ENCODE measurements around the gene TBCD.

Gene TBCD

DNA sequence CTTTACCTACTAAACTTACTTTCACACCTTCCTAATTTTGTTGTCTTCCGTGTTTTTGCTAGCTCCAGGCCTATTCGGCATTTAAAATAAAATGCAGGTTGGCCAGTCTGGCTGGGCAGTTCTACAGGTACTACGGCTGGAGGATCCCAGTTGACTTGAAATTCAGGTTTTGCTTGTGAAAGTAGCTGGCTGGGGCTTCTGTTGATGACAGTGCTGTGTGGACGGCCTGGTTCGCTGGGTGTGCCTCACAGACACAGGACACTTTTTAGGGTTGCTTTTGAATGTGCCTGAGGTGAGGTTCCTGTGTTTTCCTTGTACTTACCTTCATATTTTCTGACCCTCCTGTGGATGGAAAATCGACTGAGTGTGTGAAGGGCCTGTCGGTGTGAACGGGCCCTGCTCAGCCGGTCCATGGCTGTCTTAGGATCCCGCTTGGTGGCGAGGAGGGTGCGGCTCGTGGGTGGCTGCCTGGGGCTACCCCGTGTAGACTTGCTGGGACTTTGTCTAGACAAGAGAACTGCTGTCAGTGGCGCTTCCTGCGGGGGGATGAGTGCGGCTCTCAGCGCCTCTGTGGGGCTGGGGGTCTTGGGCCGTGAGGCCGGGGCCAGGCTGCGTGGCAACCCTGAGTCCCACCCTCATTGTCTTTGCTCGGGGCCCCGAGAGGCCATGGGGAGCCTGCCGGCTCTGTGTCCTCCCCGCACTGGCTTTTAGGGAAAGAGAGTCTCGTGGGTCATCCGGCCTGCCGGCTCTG is 106.7 kb downstream of the TBCD start:
- DNase-seq (ENCODE audit: low read depth), result no peak

DNA sequence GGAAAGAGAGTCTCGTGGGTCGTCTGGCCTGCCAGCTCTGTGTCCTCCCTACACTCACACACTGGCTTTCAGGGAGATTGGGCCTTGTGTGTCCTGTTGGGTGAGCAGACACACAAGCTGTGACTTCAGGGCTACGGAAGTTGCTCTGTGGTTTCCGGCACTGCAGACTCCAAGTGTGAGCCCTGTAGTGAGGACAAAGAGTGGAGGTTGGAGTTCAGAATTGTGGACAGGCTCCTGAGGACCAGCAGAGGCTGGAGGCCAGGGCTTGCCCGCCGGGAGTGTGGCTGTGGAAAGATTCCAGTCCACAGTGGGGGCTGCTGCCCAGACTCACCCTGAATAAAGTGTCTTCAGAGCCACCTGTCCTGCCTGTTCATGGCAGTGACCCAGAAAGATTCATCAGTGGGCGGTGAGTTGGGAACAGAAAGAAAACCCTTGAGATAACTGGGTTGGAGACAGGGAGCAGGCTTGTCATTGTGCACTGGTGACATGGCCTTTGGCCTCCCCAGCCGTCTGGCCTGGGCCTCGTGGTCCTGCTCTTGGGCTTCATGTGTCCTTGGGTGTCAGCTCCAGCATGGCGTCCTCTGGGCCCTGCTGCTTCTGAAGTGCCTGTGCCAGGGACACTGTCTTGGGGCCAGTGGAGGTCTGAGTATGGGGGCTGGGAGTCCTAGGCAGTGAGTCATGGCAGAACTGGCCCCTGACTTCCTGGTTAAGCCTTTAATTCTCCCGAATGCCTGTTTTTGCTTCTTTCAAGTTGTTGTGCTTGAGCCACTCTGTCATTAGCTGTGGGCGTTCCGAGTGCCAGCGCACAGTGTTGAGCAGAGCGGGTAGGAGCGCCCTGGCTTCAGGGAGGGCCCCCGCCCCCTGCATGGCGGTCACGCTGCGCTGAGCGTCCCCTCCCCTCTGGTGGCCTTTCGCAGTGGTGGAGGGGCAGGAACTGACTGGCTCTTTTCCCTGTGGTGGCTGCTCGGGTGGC is 107.9 kb downstream of the TBCD start:
- no peak for DNase-seq (ENCODE audit: low read depth)

DNA sequence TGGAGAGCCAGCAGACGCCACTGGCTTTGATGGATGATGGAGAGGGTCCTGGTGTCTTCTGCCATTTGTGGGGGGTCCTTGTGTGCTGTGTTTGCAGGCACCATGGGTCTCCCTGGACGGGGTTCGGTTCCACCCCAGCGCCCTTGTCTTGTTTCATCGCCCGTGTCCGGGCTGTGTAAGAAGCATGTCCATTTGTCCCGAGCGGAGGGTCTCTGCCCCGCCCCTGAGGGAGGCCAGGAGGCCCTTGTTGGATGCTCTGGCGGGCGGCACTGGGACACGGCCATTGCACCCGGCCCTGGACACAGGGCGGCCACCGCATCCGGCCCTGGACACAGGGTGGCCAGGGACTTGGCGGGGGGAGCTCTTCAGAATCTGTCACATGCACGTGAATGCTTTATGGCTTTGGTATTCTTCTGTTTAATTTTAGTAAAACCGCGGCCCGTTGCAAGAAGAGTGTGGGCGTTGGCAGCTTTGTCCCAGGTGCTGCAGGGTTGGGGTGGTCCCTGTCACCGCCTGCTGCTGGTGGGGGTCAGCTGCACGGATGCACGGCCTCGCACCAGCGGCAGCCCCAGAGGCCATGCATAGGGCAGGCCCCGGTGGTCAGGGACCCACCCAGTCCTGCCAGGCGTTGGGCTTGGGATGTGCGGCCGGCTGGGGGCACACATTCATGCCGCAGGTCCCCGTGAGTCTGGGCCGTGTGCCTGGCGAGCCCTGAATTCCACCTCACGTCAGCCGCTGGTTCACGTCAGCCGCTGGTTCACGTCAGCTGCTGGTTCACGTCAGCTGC is 108.9 kb downstream of the TBCD start:
- DNase-seq (ENCODE audit: low read depth), result no peak

DNA sequence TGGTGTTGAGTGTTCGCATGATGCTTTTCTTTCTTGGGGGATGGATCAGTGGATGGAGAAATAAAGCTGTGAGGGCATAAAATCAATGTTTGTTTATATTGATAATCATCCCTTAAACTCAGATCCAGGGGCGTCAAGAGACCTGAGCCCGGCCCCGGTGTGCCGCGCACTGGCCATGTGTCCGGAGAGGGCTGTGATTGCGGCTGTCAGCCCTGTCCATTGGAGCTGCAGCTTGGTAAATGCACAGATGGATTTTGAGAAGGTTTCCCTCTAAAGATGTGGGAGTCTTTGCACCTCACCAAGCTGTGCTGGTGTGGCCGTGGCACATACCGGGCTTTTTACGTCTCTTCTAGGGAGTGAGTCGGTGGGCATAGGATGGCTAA is 109.5 kb downstream of the TBCD start:
- DNase-seq (ENCODE audit: low read depth), result no peak

DNA sequence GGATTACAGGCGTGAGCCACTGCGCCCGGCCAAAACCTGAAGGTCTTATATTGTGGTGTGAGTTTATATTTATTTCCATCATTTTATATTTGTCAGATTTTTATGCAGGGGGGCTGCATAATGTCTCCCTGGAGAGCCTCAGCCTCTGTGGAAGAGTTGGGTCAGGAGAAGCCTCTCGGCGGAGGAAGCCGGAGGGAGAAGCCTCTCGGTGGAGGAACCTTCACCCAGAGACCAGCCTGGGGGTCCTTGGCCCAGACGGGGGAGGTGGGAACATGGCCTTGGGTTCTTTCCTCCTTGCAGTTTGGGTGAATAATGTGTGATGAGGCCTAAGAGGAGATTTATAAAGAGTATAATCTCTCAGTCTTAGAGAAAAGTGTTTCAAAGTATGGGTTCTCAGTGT is 110.3 kb downstream of the TBCD start:
- DNase-seq (ENCODE audit: low read depth), result no peak

DNA sequence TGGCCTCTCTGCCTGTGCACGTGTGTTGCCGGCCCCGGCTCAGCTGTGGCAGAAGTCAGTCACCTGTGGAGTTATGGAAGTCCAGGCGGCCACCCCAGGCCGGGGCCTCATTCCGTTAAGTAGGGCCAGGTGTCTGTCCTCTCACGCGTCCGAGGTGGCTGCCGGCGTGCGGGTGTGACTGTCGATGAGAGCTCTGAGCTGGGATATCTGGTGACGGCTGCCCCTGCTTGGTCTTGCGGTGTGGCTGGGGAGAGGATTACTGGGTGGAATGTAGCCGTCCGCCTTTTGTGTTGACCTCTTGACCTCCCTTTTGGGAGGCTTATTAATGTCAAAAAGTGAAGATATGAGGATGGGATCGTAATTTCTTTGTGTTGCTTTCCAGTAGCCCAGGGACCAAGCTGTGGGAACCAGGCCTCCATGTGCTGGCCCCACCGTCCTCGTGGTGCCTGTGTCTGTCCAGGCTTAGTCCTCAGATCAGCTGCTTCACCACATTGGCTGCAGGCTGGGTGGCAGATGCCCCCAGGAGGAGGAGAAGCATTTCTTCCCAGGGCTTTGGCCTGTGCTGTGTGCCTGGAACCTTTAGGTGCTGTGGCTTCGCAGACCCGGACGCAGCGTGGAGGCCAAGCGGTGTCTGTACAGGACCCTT is 111.0 kb downstream of the TBCD start:
- DNase-seq (ENCODE audit: low read depth), result no peak

DNA sequence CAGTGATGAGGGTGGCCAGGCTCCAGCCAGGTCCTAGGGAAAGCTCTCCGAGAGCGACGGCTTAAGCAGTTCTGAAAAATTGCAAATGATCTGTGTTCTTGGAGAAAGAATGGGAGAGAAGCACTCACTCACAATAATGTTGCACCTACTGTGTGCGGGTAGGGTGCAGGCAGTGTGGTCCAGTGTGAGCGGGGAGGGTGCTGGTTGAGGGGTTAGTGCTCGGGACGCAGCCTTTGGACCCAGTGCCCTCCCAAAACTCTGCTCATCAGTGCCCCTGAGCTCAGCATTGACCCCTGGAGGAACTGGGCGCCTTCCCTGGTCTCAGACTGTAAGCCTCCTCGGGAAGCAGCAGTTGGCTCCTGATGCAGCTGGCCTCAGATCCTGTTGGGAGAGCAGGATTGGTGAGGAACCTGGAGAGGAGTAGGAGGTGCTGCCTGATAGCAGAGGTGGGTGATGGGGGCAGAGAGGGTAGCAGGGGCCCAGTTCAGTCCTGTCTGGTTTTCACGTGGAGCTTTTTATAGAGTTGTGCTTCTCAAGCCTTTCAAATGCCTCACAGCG is 111.6 kb downstream of the TBCD start:
- DNase-seq (ENCODE audit: low read depth), result no peak

DNA sequence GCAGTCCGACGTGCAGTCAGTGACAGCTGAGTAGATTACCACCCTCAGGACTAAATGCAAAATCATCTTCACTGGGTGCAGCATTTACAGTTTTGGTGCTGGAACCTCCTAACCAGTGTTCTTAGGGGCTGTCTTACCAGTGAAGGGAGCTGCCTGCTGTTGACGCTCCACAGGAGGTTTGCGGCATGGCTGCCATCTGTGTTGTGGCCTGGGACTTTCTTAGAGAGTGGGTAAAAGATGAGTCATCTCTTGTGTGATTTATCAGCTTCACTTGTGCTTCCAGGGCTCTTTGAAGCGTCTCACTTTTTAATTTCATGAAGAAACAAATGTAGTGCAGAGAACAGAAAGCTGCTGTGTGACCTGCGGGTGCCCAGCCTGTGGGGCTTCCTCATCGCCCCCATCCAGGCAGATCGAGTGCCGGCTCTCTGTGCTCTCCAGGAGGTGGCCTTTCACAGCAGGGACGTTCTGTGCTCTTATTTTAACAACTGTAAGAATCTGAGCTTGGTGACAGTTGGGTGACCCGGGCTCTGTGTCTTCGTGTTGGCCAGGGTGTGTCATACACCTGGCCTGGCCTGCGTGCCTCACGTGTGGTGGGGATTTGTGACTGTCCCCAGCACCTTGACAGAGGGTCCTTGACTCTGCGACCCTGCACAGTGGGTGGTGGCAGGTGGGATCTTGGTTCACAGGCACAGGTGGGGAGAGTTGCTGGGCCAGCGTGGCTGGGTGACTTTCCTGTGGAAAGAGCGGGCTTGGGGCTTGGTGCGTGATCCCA is 112.3 kb downstream of the TBCD start:
- peak; percentile 56 for DNase-seq (ENCODE audit: low read depth)

DNA sequence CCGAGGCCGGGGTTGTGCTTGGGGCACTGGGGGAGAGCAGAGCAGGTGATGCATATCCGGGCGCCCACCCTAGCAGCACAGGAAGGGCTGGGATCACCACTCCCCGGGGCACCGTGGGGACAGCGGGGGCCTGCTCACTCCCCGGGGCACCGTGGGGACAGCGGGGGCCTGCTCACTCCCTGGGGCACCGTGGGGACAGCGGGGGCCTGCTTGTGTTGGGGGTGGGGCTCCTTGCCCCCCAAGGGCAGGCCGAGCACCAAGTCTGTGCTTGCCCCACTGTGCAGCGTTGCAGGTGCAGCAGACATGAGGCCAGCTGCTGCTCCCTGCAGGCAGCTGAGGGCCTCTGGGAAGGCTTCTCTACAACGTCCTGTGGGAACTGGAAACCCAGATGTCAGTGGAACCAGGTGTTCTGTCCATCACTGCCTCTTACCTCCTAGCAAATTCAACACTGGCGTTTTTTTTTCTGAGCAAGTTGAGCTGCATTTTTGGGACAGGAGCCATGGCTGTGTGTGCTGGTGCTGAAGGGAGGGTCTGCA is 112.9 kb downstream of the TBCD start:
- DNase-seq (ENCODE audit: low read depth), result no peak

DNA sequence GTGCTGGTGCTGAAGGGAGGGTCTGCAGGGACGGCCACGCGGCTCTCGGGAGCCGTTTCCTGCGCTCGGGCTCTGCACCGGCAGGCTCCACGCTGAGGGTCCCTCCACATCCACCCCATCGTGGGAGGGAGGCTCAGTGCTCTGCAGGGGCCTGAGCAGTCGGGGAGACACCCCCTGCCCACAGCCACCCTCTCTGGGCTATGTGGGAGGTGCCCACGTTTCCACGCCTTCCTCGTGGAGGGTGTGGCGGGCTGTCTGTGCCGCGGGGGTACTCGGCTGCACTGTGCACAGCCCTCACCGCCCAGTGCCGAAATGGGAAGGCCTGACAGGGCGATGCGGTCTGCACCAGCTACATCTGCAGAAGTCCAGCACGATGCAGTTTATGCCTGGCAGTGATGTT is 113.4 kb downstream of the TBCD start:
- DNase-seq (ENCODE audit: low read depth), result no peak

DNA sequence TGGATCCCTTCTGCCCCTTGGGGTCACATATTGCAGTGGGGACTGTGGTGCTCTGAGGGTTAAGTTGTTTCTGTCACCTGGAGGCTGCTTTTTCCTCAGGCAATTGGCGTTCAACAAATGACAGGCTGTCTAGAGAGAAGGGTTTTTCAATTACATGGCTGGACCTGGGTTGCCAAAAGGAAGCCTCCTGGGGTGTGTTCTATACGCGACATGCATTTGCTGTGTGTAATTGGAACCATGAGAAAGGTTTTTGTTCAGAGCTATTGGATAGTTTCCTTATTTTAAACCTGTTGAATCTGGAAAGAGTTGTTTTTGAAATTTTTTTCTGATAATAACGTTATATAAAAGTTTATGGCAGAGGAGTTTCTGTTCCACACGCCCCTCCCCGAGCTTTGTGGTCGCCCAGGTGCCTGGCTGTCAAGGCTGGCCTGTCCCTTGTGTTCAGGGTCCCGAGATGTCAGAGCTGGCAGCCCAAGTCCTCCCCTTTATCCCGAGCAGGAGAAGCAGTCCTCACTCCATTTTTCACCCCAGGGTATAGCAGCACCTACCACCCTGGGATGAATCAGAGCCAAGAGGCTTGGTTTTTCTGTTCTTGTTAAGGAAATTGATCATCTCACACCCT is 114.0 kb downstream of the TBCD start:
- no peak for DNase-seq (ENCODE audit: low read depth)

DNA sequence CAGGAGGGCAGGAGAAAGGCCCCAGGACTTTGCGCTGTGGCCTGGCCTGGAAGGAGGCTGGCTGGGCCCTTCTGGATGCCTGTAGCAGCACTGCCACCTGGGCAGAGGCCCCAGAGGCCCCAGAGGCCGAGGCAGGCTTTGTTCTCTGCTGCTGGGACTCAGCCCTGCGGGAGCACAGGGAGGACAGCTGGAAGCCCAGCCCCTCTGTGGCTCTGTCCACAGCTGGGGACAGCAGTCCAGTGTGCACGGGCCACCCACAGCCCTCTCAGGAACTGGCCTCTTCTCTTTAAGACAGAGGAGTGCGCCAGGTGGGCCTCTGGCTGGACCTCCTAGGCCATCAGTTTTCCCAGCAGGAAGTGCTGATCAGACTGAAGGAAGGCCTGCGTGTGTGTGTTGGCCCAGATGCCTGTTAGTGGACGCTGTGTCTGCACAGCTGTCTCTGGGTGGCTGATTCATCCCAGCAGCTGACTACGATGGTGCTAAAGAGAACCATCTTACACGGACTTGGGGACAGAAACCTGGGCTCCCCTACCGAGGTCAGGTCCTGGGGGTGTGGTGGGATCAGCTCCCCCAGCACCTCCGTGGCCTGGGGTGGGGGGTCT is 114.8 kb downstream of the TBCD start:
- DNase-seq (ENCODE audit: low read depth), result peak; percentile 67

DNA sequence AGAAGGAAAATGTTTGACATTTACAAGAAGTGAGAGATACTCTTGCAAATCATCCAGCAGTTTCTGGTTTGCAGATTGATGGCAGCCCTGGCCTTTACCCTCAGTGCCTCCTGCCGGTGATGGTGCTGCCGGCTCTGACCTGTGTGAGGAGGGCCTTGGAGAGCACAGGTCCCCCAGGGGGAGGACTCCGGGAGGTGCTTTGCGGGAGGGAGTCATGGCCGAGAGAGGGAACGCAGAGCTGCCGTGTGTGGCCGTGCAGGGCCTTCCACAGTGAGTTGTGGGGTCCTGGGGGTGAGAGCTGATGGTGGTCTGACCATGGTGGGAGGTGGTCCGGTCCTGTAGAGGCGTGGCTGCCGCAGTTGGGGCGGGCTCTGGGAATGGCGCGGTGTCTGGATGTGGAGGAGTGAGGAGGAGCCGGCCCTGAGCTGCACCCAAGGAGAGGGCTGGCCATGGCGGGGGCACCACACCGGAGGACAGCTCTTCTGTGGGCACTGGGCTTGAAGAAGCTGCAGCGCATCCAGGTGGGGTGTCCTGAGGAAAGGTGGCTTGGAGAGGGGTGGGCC is 116.0 kb downstream of the TBCD start:
- DNase-seq (ENCODE audit: low read depth), result no peak

DNA sequence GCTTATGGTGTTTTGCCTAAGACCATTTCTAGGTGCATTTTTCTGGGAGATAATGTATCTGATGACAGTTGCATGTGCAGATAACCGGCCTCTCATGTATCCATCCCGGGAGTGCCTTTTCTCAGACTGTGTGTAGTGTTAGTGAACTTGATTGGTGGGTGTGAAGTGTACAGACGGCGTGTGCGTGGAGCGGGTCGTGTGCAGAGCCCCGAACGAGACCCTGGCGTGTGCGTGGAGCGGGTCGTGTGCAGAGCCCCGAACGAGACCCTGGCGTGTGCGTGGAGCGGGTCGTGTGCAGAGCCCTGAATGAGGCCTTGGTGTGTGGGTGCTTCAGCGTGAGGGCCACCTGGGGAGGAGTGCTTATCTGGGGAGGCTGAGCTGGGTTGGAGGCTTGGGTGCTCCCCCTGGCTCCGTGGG is 116.9 kb downstream of the TBCD start:
- DNase-seq (ENCODE audit: low read depth), result no peak

DNA sequence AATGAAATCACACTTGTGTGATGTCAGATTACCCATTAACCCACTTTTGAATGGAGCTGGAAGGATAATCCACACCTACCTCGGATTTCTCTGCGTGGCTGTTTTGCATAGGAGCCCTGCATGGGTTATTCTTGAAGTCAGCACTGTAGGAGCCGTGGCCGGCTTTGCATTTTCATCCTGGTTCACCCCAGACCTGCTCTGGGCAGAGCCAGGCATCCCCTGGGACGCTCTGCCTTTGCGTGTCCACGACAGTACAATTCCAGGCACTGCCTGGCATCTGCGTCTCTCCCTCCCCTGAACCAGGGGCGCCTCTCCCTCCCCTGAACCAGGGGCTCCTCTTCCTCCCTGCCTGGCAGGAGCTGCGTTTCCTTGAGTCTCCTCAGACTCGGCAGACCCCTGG is 117.7 kb downstream of the TBCD start:
- no peak for DNase-seq (ENCODE audit: low read depth)

DNA sequence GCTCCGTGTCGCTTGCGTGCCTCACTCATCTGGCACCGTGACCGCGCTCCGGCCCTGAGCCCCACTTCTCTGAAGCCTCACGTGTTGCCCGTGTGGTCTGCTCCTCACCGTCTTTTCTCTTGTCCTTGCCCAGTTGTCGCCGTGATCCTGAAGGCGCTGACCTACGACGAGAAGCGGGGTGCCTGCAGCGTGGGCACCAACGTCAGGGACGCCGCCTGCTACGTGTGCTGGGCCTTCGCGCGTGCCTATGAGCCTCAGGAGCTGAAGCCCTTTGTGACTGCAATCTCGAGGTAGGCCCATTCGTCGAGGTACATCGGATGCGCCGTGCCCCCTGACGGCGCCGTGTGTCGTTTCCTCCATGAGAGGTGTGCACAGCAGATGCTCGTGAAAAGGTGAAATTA is 118.2 kb downstream of the TBCD start:
- DNase-seq (ENCODE audit: low read depth), result no peak

DNA sequence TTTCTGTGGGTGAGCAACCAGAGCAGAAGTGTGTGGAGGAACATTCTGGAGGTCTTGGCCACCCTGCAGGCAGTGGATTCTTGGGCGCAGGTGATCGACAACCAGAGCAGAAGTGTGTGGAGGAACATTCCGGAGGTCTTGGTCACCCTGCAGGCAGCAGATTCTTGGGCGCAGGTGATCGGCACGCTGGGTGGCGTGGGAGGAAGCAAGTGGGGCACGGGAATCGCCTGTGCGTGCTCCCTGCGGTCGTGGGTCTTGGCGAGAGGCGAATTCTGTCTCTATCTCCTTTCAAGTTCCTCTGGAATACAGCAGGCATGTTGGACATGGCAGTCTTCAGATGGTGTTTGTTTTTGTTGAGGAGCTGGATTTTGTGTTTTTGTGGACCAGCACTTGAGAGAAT is 118.7 kb downstream of the TBCD start:
- no peak for DNase-seq (ENCODE audit: low read depth)

DNA sequence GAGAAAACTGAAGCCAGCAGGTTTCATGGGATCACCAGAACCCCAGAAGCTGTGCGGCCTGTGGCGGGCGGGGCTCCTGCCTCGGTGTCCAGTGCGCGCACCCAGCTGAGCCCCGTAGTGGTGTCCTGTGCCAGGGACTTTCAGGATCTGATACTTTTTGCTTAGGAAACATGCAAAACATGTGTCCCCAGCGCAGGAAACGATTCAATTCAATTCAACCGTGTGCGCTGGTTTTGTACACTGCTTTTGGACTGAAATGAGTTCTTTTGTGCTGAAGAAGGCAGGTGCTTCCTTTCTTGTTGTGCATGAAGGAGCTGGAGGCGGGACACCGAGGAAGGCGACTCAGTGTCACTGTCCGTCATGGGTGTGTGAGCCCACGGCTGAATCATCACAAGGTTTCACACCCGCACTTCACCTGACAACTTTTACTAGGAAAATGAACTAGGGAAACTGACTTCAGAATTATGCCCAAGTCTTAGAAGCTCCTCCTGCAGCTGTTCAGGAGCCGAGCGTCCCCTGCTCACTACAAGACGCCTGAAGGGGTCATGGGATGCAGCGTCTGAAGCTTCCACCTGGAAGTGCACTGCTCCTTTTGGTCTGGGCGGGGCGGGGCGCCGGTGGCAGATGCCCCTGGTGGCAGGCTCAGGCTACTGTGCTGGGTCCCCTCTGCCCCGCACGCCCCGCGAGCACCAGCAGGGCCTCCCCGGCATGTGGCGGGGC is 119.4 kb downstream of the TBCD start:
- no peak for DNase-seq (ENCODE audit: low read depth)
